GM12873 (cell line): ENCODE results near the gene IGSF23.

Experiments used
- CTCF ChIP-seq: IDR thresholded peaks from 2 replicates; pipeline ENCODE4 v1.5.1; 2012; ENCODE audit warnings: low read depth, mild to moderate bottlenecking, moderate library complexity, low read length, control low read depth; ENCODE audit not compliant: insufficient read depth; ENCODE audit errors: missing control alignments

IGSF23 gene

GRCh38 chr19:44613295-44614178, at the start of gene IGSF23:
Gene IGSF23, plus strand, starts transcription at chr19:44613563. Its CDS starts 83 bp downstream, at chr19:44613646.
- TF ChIP-seq CTCF = no peak

- TF ChIP-seq CTCF = no peak
These were observed 46.4 kb upstream of the IGSF23 start for GRCh38 chr19:44566984-44567383.

GRCh38 chr19:44567745-44568144, 45.6 kb upstream of the IGSF23 start:
- no peak for TF ChIP-seq CTCF

- no peak for TF ChIP-seq CTCF
These were observed 42.8 kb upstream of the IGSF23 start for GRCh38 chr19:44570603-44570983.

GRCh38 chr19:44570984-44571684, 42.2 kb upstream of the IGSF23 start:
- peak; percentile 72 for TF ChIP-seq CTCF

GRCh38 chr19:44571830-44572580, 41.4 kb upstream of the IGSF23 start:
- TF ChIP-seq CTCF = no peak

GRCh38 chr19:44572581-44572900, 40.8 kb upstream of the IGSF23 start:
- TF ChIP-seq CTCF = no peak
